Smooth muscle cell (in vitro differentiated cells): ENCODE data around the gene FNTB. TPM values are rescaled to one million over a fixed set of nuclear protein-coding genes. Genes with fewer than 3 reads are reported as not detected.

Source experiments
- DNase-seq: peaks from one replicate; lab custom pipeline; 2025; ENCODE audit not compliant: unreplicated experiment; lab: John Stamatoyannopoulos, UW
- H2AFZ ChIP-seq: fragments of 200-600 bp; sonication (generic); 2 replicates; pipeline ENCODE4 v1.6.0; 2016; ENCODE audit warnings: antibody characterized with exemption, low read depth, mild to moderate bottlenecking
- H3F3A ChIP-seq: fragments of 200-600 bp; sonication (generic); 2 replicates; pipeline ENCODE4 v1.6.0; 2017; ENCODE audit warnings: antibody characterized with exemption, low read depth
- H3K27ac ChIP-seq: fragments of 200-600 bp; sonication (generic); 2 replicates; pipeline ENCODE4 v1.5.1; 2016; ENCODE audit warnings: low read depth, mild to moderate bottlenecking
- H3K27me3 ChIP-seq: fragments of 200-600 bp; sonication (generic); 2 replicates; pipeline ENCODE4 v1.6.1; 2016; ENCODE audit warnings: low read depth, mild to moderate bottlenecking
- H3K36me3 ChIP-seq: fragments of 200-600 bp; sonication (generic); 2 replicates; pipeline ENCODE4 v1.5.1; 2016; ENCODE audit warnings: low read depth
- H3K4me1 ChIP-seq: fragments of 200-600 bp; sonication (generic); 2 replicates; pipeline ENCODE4 v1.5.1; 2016; ENCODE audit warnings: low read depth
- H3K4me2 ChIP-seq: fragments of 200-600 bp; sonication (generic); 2 replicates; pipeline ENCODE4 v1.6.0; 2016; ENCODE audit warnings: mild to moderate bottlenecking
- H3K4me3 ChIP-seq: fragments of 200-600 bp; sonication (generic); 2 replicates; pipeline ENCODE4 v1.5.1; 2016; ENCODE audit warnings: mild to moderate bottlenecking
- H3K79me2 ChIP-seq: fragments of 200-600 bp; sonication (generic); 2 replicates; pipeline ENCODE4 v1.6.0; 2016; ENCODE audit warnings: low read depth, mild to moderate bottlenecking
- H3K9ac ChIP-seq: fragments of 200-600 bp; sonication (generic); 2 replicates; pipeline ENCODE4 v1.6.0; 2016; ENCODE audit warnings: low read depth
- H3K9me3 ChIP-seq: fragments of 200-600 bp; sonication (generic); replicated peaks from 2 replicates; pipeline ENCODE4 v1.5.1; 2016; ENCODE audit warnings: low read depth
- H4K20me1 ChIP-seq: fragments of 200-600 bp; sonication (generic); 2 replicates; pipeline ENCODE4 v1.6.0; 2016; ENCODE audit warnings: low read depth
- whole genome bisulfite sequencing: methylation state at CpG from one replicate; pipeline ENCODE4 v1.1.7; 2016; ENCODE audit warnings: low lambda C conversion rate; 5-methylcytosine and 5-hydroxymethylcytosine counted together
- polyA plus RNA-seq: library from polyadenylated mRNA; unstranded; fragments of >200 nt; fragmentation: Nextera tagmentation; extraction: Ambion mirVana; gene quantifications from 2 replicates; pipeline ENCODE4 v1.2.1, GENCODE V29; 2016
- total RNA-seq: library from RNA; depleted of rRNA; stranded (reverse); fragments of >200 nt; gene quantifications from 2 replicates; pipeline ENCODE4 v1.2.3, GENCODE V29; 2014
- TF ChIP-seq, protein P1 (sequence below): fragments of 200-600 bp; sonication (generic); IDR thresholded peaks from 2 replicates; pipeline ENCODE4 v1.5.1; 2017; ENCODE audit warnings: borderline replicate concordance, mild to moderate bottlenecking, antibody characterized with exemption; ENCODE audit not compliant: insufficient read depth, poor library complexity, severe bottlenecking

The FNTB gene
- total and polyA plus RNA-seq, 2 experiments from 2014 or later: 9.3 to 16.3 TPM

DNA sequence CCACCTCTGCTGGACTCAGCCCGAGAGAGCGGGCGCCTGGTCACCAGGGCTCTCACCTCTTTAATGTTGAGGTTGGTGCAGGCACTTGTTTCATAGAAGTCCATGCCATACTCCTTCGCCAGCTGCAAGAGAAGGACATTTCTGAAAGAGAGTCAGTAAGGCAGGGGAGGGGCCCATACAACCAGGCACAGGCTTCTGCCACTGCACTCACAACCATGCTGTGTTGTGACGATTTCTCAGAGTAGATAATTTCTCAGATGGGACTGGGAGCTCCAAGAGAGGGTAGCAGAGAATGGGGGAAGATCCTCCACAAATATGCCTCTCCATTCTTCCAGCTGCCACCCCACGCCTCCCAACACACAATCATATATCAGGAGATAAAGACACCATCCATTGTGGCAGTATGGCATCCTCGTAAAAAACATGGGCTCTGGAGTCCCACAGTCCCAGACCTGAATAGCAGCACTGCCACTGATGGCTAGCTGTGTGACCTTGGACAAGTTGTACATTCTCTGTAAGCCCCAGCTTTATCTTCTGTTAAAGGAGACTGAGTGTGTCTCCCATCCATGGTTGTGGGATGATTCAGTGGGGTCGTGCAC is 38.0 kb upstream of the FNTB start:
- Histone ChIP-seq H3K36me3 (no peaks in the 10 kb centered on the region), H3K27ac (no peak overlapping the region), H3K79me2 (no peaks in the 10 kb centered on the region), H3K4me3 (no peak overlapping the region), H3K4me1 (no peaks in the 10 kb centered on the region), H3K4me2 (no peak overlapping the region), H3K9me3 (no peaks in the 10 kb centered on the region), H3K27me3 (no peaks in the 10 kb centered on the region), H4K20me1 (peaks cover 4% of the 10 kb centered on the region), H3F3A (no peaks in the 10 kb centered on the region), H2AFZ (no peak overlapping the region), H3K9ac (no peak overlapping the region)
- WGBS: 90% methylated on average over 8 of the region's 8 CpGs
- TF ChIP-seq, protein P1, sequence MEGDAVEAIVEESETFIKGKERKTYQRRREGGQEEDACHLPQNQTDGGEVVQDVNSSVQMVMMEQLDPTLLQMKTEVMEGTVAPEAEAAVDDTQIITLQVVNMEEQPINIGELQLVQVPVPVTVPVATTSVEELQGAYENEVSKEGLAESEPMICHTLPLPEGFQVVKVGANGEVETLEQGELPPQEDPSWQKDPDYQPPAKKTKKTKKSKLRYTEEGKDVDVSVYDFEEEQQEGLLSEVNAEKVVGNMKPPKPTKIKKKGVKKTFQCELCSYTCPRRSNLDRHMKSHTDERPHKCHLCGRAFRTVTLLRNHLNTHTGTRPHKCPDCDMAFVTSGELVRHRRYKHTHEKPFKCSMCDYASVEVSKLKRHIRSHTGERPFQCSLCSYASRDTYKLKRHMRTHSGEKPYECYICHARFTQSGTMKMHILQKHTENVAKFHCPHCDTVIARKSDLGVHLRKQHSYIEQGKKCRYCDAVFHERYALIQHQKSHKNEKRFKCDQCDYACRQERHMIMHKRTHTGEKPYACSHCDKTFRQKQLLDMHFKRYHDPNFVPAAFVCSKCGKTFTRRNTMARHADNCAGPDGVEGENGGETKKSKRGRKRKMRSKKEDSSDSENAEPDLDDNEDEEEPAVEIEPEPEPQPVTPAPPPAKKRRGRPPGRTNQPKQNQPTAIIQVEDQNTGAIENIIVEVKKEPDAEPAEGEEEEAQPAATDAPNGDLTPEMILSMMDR: no peak
- no peak for DNase-seq

DNA sequence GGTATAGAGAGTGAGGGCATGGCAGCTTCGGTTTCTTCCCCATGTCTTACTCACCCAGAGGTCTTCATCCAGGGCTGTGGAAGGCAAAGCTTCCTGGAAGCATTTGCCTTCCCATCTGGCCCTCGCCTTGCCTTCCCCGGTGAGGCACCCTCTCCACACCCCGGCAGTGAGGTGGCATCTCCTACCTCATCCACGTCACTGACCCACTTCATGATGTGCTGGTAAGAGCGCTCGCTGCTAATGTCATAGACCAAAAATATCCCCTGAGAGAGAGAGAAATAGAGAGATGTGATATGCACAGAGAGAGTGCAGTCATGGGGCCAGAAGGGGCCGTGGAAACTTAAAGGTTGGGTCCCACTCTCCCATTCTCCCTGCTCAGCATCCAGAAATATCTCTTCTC is 35.8 kb upstream of the FNTB start:
- DNase-seq: no peak
- H3K36me3 ChIP-seq: no peaks in the 10 kb centered on the region
- no peaks in the 10 kb centered on the region for H3K4me1 ChIP-seq
- H3F3A ChIP-seq: no peaks in the 10 kb centered on the region
- H3K27ac ChIP-seq: no peak overlapping the region
- H4K20me1 ChIP-seq: peaks cover 9% of the 10 kb centered on the region
- no peaks in the 10 kb centered on the region for H3K79me2 ChIP-seq
- WGBS: 97% methylated on average over 8 of the region's 8 CpGs
- no peak overlapping the region for H2AFZ ChIP-seq
- no peak overlapping the region for H3K9ac ChIP-seq
- H3K4me3 ChIP-seq: no peak overlapping the region
- TF ChIP-seq, protein P1: no peak
- no peak overlapping the region for H3K4me2 ChIP-seq
- no peaks in the 10 kb centered on the region for H3K9me3 ChIP-seq
- H3K27me3 ChIP-seq: no peaks in the 10 kb centered on the region

DNA sequence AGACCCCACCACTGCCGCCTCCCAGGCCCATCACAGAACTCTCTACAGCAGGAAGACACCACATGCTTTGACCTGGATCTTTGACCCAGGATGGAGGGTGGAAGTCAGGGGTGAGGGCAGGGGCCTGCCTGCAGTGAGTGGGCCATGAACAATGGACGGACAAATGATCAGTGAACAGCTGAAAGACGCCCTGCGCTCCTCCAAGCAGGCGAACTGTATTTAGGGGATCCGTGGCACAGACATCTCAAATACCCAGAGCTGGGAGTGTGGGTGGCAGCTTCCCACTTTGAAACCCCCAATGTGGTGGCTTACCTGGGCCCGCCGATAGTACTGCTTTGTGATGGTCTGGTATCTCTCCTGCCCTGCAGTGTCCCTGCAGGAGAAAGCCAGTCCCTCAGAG is 35.4 kb upstream of the FNTB start:
- Histone ChIP-seq H2AFZ (no peak overlapping the region), H3K36me3 (no peaks in the 10 kb centered on the region), H4K20me1 (peaks cover 9% of the 10 kb centered on the region), H3K4me3 (no peak overlapping the region), H3K4me2 (no peak overlapping the region), H3K4me1 (no peaks in the 10 kb centered on the region), H3K27ac (no peak overlapping the region), H3K79me2 (no peaks in the 10 kb centered on the region), H3F3A (no peaks in the 10 kb centered on the region), H3K9ac (no peak overlapping the region), H3K9me3 (no peaks in the 10 kb centered on the region), H3K27me3 (no peaks in the 10 kb centered on the region)
- no peak for DNase-seq
- TF ChIP-seq, protein P1: no peak
- 97% methylated on average over 8 of the region's 8 CpGs for WGBS

DNA sequence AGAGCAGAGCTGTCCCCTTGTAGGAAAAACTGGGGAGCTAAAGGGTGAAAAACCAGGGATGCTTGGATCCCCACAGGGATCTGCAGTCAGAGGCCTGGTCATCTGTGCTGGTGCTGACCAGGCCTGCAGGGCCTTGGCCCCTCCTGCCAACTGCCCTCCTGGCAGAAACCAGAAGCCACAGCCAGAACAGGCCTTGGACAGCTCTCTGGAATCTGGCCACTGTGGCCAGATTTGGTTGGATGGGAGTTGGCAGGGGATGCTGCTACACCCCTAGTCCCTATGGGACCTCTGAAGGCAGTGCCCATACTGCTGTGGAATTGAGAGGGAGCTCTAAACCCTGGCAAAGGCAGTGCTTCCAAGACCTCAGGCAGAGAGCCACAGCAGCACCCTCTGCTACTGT is 35.0 kb upstream of the FNTB start:
- Histone ChIP-seq H2AFZ (no peak overlapping the region), H3K4me2 (no peak overlapping the region), H3K4me3 (no peak overlapping the region), H3K4me1 (no peaks in the 10 kb centered on the region), H3K27me3 (no peaks in the 10 kb centered on the region), H3K36me3 (no peaks in the 10 kb centered on the region), H4K20me1 (peaks cover 9% of the 10 kb centered on the region), H3K9me3 (no peaks in the 10 kb centered on the region), H3K9ac (no peak overlapping the region), H3K27ac (no peak overlapping the region), H3K79me2 (no peaks in the 10 kb centered on the region), H3F3A (no peaks in the 10 kb centered on the region)
- DNase-seq: no peak
- TF ChIP-seq, protein P1: no peak
